SK-MEL-5 (cell line): ENCODE data around the gene OXER1. TPM values are rescaled to one million over a fixed set of nuclear protein-coding genes. Genes with fewer than 3 reads are reported as not detected.
"Not testable (repeated sequence)": the region's sequence is repeated elsewhere in the genome, so short reads cannot be mapped to it uniquely, and the experiment has no call there.

Experiments used
- DNase-seq: peaks from one replicate; pipeline ENCODE4 v3.0.0-alpha.2; 2016; ENCODE audit warnings: low read depth, low spot score
- in situ Hi-C: cut with HindIII; loops from 2 replicates; pipeline ENCODE4 v1.10.0; 2016; ENCODE audit warnings: low sequenced_read_pairs, high pct_unique_total_duplicates, low pct_unique_long_range_greater_than_20kb
- small RNA-seq, 2 experiments: library from RNA; depleted of rRNA; stranded (forward); fragments of <200 nt; gene quantifications; one replicate each; pipeline ENCODE3, GENCODE V24; 2014
- total RNA-seq: library from RNA; depleted of rRNA; stranded (reverse); fragments of >200 nt; shearing (Covaris generic); gene quantifications from 2 replicates; pipeline ENCODE4 v1.2.3, GENCODE V29; 2014; rRNA removed

Gene OXER1
- total RNA-seq, 1 experiment from 2014 or later: not detected

- in situ Hi-C loops: no loop called here
Observed at GRCh38 chr2:42736598-42737322, 27.2 kb downstream of the OXER1 start.

GRCh38 chr2:42733852-42734251 lies 30.1 kb downstream of the OXER1 start:
- DNase-seq: no peak
- in situ Hi-C loops: no loop called here

More at GRCh38 chr2:42736598-42737322, 27.2 kb downstream of the OXER1 start:
- DNase-seq: no peak

GRCh38 chr2:42731316-42731715 lies 32.6 kb downstream of the OXER1 start:
- in situ Hi-C loops, DNase-seq: not testable (repeated sequence)

GRCh38 chr2:42726680-42727079 lies 37.3 kb downstream of the OXER1 start:
- in situ Hi-C loops: no loop called here
- DNase-seq: no peak

GRCh38 chr2:42725657-42726056 lies 38.3 kb downstream of the OXER1 start:
- in situ Hi-C loops: no loop called here
- DNase-seq: no peak

- DNase-seq: no peak
- in situ Hi-C loops: no loop called here
Observed at GRCh38 chr2:42724886-42725285, 39.0 kb downstream of the OXER1 start.

GRCh38 chr2:42723465-42723864 lies 40.5 kb downstream of the OXER1 start:
- DNase-seq: no peak
- in situ Hi-C loops: no loop called here

- DNase-seq: peak; percentile 68
- in situ Hi-C loops: no loop called here
Observed at GRCh38 chr2:42722320-42723190, 41.4 kb downstream of the OXER1 start.

- DNase-seq: peak; percentile 7
Observed at GRCh38 chr2:42721898-42722297, 42.0 kb downstream of the OXER1 start.

GRCh38 chr2:42714686-42715085 lies 49.2 kb downstream of the OXER1 start:
- DNase-seq: no peak
- in situ Hi-C loops: no loop called here

More at GRCh38 chr2:42721898-42722297, 42.0 kb downstream of the OXER1 start:
- in situ Hi-C loops: no loop called here

GRCh38 chr2:42713920-42714319 lies 50.0 kb downstream of the OXER1 start:
- no peak for DNase-seq
- in situ Hi-C loops: no loop called here

GRCh38 chr2:42712934-42713333 lies 51.0 kb downstream of the OXER1 start:
- in situ Hi-C loops: no loop called here
- DNase-seq: no peak

Small RNA genes lying within 50 kb of the gene (small RNA-seq; reads per million reads assigned to genes)
- 0 reads per million in 2 experiments for gene RNU6-137P

Other genes starting within 250 kb of the OXER1 start
- gene MTA3, start 195.5 kb downstream of the OXER1 start, total RNA-seq: 38.9 and 40.3 TPM in 2 replicates
- gene HAAO, start 28.4 kb upstream of the OXER1 start, total RNA-seq: not detected in 2 replicates